HepG2 (cell line): ENCODE measurements around the gene FKBP9. TPM values are rescaled to one million over a fixed set of nuclear protein-coding genes. Genes with fewer than 3 reads are reported as not detected.

Source experiments
- BORCS8-MEF2B ChIP-seq: sonication (generic); formaldehyde crosslinking; IDR thresholded peaks from 2 replicates; pipeline ENCODE4 v1.8.0; 2022; ENCODE audit warnings: mild to moderate bottlenecking, missing genetic modification reagents
- GABPB1 ChIP-seq: IDR thresholded peaks from 2 replicates; pipeline ENCODE4 v1.6.1; 2016; ENCODE audit warnings: mild to moderate bottlenecking, missing genetic modification reagents, moderate library complexity, missing compliant biosample characterization
- HES4 ChIP-seq: sonication (generic); formaldehyde crosslinking; IDR thresholded peaks from 2 replicates; pipeline ENCODE4 v1.9.0; 2021; ENCODE audit warnings: mild to moderate bottlenecking, missing genetic modification reagents, borderline replicate concordance
- IKZF4 ChIP-seq: sonication (generic); formaldehyde crosslinking; IDR thresholded peaks from 2 replicates; pipeline ENCODE4 v1.5.1; 2020; ENCODE audit warnings: borderline replicate concordance, mild to moderate bottlenecking, low read depth, missing genetic modification reagents; ENCODE audit errors: not compliant biosample characterization
- KLF12 ChIP-seq: sonication (generic); formaldehyde crosslinking; IDR thresholded peaks from 2 replicates; pipeline ENCODE4 v1.4.0; 2020; ENCODE audit warnings: missing genetic modification reagents, borderline replicate concordance
- KLF6 ChIP-seq: IDR thresholded peaks from 2 replicates; pipeline ENCODE4 v1.8.0; 2016; ENCODE audit warnings: missing biosample characterization, missing genetic modification reagents
- MAZ ChIP-seq, 2 experiments: sonication (generic) in 1 of 2; formaldehyde crosslinking in 1 of 2; IDR thresholded peaks; 2 replicates each; pipeline versions ENCODE4 v1.5.0 to v1.6.1; 2012 to 2020; ENCODE audit warnings: low read depth in 2 of 2, mild to moderate bottlenecking in 2 of 2, borderline replicate concordance in 1 of 2, improper control_type of control experiment in 1 of 2, low read length in 1 of 2, missing genetic modification reagents in 1 of 2, moderate library complexity in 1 of 2
- MTF2 ChIP-seq: sonication (generic); formaldehyde crosslinking; IDR thresholded peaks from 2 replicates; pipeline ENCODE4 v1.5.0; 2020; ENCODE audit warnings: missing genetic modification reagents, borderline replicate concordance
- NFKB2 ChIP-seq: sonication (generic); formaldehyde crosslinking; IDR thresholded peaks from 2 replicates; pipeline ENCODE4 v1.4.0; 2020; ENCODE audit warnings: missing genetic modification reagents, borderline replicate concordance
- POLR2A ChIP-seq, 2 experiments: IDR thresholded peaks; 2 replicates each; pipeline ENCODE4 v1.6.1; 2011; ENCODE audit warnings: low read depth in 2 of 2, low read length in 2 of 2, mild to moderate bottlenecking in 1 of 2, moderate library complexity in 1 of 2; ENCODE audit not compliant: insufficient read depth in 1 of 2
- RARG ChIP-seq: sonication (generic); formaldehyde crosslinking; IDR thresholded peaks from 2 replicates; pipeline ENCODE4 v1.4.0; 2020; ENCODE audit warnings: low read depth, mild to moderate bottlenecking, missing genetic modification reagents
- SAP130 ChIP-seq: IDR thresholded peaks from 2 replicates; pipeline ENCODE4 v1.6.1; 2016; ENCODE audit warnings: low read depth
- SP5 ChIP-seq: IDR thresholded peaks from 2 replicates; pipeline ENCODE4 v1.6.1; 2016; ENCODE audit warnings: low read depth, borderline replicate concordance
- SRY ChIP-seq: sonication (generic); formaldehyde crosslinking; IDR thresholded peaks from 2 replicates; pipeline ENCODE4 v1.8.0; 2022; ENCODE audit warnings: mild to moderate bottlenecking, missing genetic modification reagents
- STAG1 ChIP-seq: sonication (generic); formaldehyde crosslinking; IDR thresholded peaks from 2 replicates; pipeline ENCODE4 v1.4.0; 2020; ENCODE audit warnings: missing genetic modification reagents
- TAF1 ChIP-seq: sonication (generic); formaldehyde crosslinking; IDR thresholded peaks from 2 replicates; pipeline ENCODE4 v1.4.0; 2020; ENCODE audit warnings: missing genetic modification reagents
- TMF1 ChIP-seq: sonication (generic); formaldehyde crosslinking; IDR thresholded peaks from 2 replicates; pipeline ENCODE4 v1.8.1; 2022; ENCODE audit warnings: low read depth, missing genetic modification reagents
- YEATS4 ChIP-seq: sonication (generic); formaldehyde crosslinking; IDR thresholded peaks from 2 replicates; pipeline ENCODE4 v1.4.0; 2020; ENCODE audit warnings: missing genetic modification reagents, borderline replicate concordance
- YY1 ChIP-seq: IDR thresholded peaks from 2 replicates; pipeline ENCODE4 v1.6.1; 2011; ENCODE audit warnings: low read length, low read depth, moderate library complexity, mild to moderate bottlenecking; ENCODE audit not compliant: insufficient read depth, insufficient replicate concordance
- ZBTB38 ChIP-seq: sonication (generic); formaldehyde crosslinking; IDR thresholded peaks from 2 replicates; pipeline ENCODE4 v1.5.1; 2020; ENCODE audit warnings: mild to moderate bottlenecking, missing genetic modification reagents
- ZC3H13 ChIP-seq: sonication (generic); formaldehyde crosslinking; IDR thresholded peaks from 2 replicates; pipeline ENCODE4 v1.8.1; 2023; ENCODE audit warnings: mild to moderate bottlenecking, missing genetic modification reagents, moderate library complexity
- ZFX ChIP-seq: sonication (generic); formaldehyde crosslinking; IDR thresholded peaks from 2 replicates; pipeline ENCODE4 v1.4.0; 2020; ENCODE audit warnings: mild to moderate bottlenecking, low read depth, missing genetic modification reagents, moderate library complexity
- ZIK1 ChIP-seq: sonication (generic); formaldehyde crosslinking; IDR thresholded peaks from 2 replicates; pipeline ENCODE4 v1.5.0; 2020; ENCODE audit warnings: mild to moderate bottlenecking, low read depth, missing genetic modification reagents, borderline replicate concordance
- ZNF264 ChIP-seq: sonication (generic); formaldehyde crosslinking; IDR thresholded peaks from 2 replicates; pipeline ENCODE4 v1.4.0; 2020; ENCODE audit warnings: missing genetic modification reagents
- ZNF30 ChIP-seq: sonication (generic); formaldehyde crosslinking; IDR thresholded peaks from 2 replicates; pipeline ENCODE4 v1.5.0; 2020; ENCODE audit warnings: mild to moderate bottlenecking, missing genetic modification reagents
- ZNF546 ChIP-seq: sonication (generic); formaldehyde crosslinking; conservative IDR thresholded peaks from 2 replicates; pipeline ENCODE4 v1.8.1; 2023; ENCODE audit warnings: mild to moderate bottlenecking, missing genetic modification reagents
- ZNF558 ChIP-seq: sonication (generic); formaldehyde crosslinking; IDR thresholded peaks from 2 replicates; pipeline ENCODE4 v1.9.0; 2022; ENCODE audit warnings: mild to moderate bottlenecking, missing genetic modification reagents, borderline replicate concordance
- ZNF672 ChIP-seq: sonication (generic); formaldehyde crosslinking; IDR thresholded peaks from 2 replicates; pipeline ENCODE4 v1.8.1; 2022; ENCODE audit warnings: missing genetic modification reagents
- ZSCAN21 ChIP-seq: sonication (generic); formaldehyde crosslinking; IDR thresholded peaks from 2 replicates; pipeline ENCODE4 v1.8.0; 2022; ENCODE audit warnings: mild to moderate bottlenecking, missing genetic modification reagents, moderate library complexity, borderline replicate concordance
- polyA plus RNA-seq, 8 experiments: library from polyadenylated mRNA; depleted of rRNA in 3 of 8; stranded (reverse) in 7 of 8; unstranded in 1 of 8; fragments of >200 nt; fragmentation: Illumina TruSeq in 4 of 8; extraction: Trizol in 4 of 8; gene quantifications; 2 replicates each; pipeline versions ENCODE4 v1.2.1 to v1.2.3, GENCODE V29; 2011 to 2016; ENCODE audit warnings: low read depth in 4 of 8, missing spikeins in 1 of 8, mixed read lengths in 1 of 8; ENCODE audit not compliant: insufficient read depth in 1 of 8
- total RNA-seq, 5 experiments: library from RNA; depleted of rRNA; stranded (reverse); fragments of >200 nt; fragmentation: Illumina TruSeq; extraction: Trizol; gene quantifications; 2 replicates each; pipeline ENCODE4 v1.2.3, GENCODE V29; 2016; ENCODE audit warnings: low read depth in 1 of 5
- TF ChIP-seq, protein P1 (sequence below): sonication (generic); formaldehyde crosslinking; IDR thresholded peaks from 2 replicates; pipeline ENCODE4 v1.5.1; 2020; ENCODE audit warnings: missing genetic modification reagents, mild to moderate bottlenecking, borderline replicate concordance

FKBP9 gene
- total and polyA plus RNA-seq, 2 of the 13 experiments (the other 11 are each of a cell fraction or from before 2014, with no cell fraction given): 34.0 to 41.5 TPM

DNA sequence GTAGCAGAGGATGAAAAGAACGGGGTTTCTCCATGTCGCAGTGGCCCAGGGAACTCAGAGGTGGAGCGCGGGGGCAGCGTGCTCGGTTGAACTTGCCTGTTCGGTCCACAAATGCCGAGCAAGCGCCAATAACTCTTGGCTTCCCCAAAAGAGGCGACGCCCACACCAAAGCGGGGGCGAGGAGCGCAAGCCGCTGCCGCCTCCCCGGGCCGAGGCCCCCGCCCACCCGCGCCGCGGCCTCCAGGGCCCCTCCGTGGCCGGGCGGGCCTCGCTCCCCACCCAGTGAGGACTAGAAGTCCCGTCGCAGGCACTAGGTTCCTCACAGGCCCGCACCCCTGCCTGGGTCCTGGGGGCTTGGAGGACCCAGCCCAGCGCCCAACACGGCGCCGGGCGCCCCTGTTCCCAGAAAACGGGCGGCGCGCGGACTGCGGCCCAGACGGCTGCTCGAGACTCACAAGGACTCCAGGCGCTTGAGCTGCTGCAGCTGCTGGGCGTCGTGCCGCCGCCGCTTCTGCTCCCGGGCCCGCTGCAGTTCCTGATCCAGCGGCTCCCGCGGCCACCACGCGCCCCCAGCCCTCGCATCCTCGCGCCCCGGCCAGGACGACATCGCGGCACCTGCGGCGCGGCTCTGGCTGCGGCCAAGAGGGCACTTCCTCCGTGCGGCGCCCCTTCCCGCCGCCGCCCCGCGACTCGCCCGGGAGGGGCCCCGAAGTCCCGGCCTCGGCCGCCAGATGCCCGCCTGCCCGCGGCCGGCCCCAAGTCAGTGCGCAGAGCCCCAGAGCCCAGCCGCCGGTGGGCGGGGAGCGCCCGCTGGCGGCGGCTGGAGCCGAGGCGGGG lies 14.6 kb upstream of the FKBP9 start (continued):
- 0 out of 2 replicates have a peak, but pooled peaks have one; percentile 40 for TF ChIP-seq HES4 (CRISPR knock-in tag)
- 0 out of 2 replicates have a peak, but pooled peaks have one; percentile 56 for TF ChIP-seq KLF6 (CRISPR knock-in tag)
- no peak for TF ChIP-seq MTF2 (CRISPR knock-in tag)
- peak; percentile 58; the same call in 1 of the 2 replicates for TF ChIP-seq GABPB1 (CRISPR knock-in tag)
- TF ChIP-seq SAP130 (CRISPR knock-in tag): peak; percentile 54
- peak; percentile 77; the same call in 1 of the 2 replicates for TF ChIP-seq TMF1
- peak; percentile 56; the same call in 1 of the 2 replicates for TF ChIP-seq YEATS4
- peak; percentile 65; the same call in 1 of the 2 replicates for TF ChIP-seq ZNF546 (CRISPR knock-in tag)
- peak; percentile 27 for TF ChIP-seq KLF12 (CRISPR knock-in tag)
- peak; percentile 83; the same call in 1 of the 2 replicates for TF ChIP-seq ZNF558 (CRISPR knock-in tag)
- TF ChIP-seq SRY: peak; percentile 84; the same call in 1 of the 2 replicates
- TF ChIP-seq, protein P1, sequence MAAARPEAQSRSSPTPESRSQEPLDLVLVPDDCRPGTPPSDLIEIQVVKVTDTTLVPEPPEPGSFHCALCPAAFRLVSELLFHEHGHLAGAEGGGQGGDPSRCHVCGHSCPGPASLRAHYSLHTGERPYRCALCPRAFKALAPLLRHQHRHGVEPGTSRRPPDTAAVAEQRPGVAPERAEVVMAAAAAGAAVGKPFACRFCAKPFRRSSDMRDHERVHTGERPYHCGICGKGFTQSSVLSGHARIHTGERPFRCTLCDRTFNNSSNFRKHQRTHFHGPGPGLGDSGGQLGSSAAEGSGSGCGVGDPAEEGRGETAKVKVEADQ (CRISPR knock-in tag): peak; percentile 47; the same call in 1 of the 2 replicates
- peak; percentile 68; the same call in 1 of the 2 replicates for TF ChIP-seq ZSCAN21 (CRISPR knock-in tag)
- 0 out of 2 replicates have a peak, but pooled peaks have one; percentile 19 for TF ChIP-seq ZIK1 (CRISPR knock-in tag)
- no peak for TF ChIP-seq ZBTB38 (CRISPR knock-in tag)
- peak in 1 of 2 experiments; percentile 49; a peak in 2 of 4 replicates for TF ChIP-seq POLR2A (IDR thresholded peaks at IDR 0.05; ENCODE audit: insufficient read depth in 1 of 2, low read depth in 2 of 2, low read length in 2 of 2)
- 0 out of 2 replicates have a peak, but pooled peaks have one; percentile 60 for TF ChIP-seq RARG (CRISPR knock-in tag)
- TF ChIP-seq ZNF30: no peak
- no peak for TF ChIP-seq ZNF264
- TF ChIP-seq IKZF4 (CRISPR knock-in tag): no peak
- 0 out of 2 replicates have a peak, but pooled peaks have one; percentile 6 for TF ChIP-seq ZC3H13 (CRISPR knock-in tag)
- peak; percentile 15; the same call in 1 of the 2 replicates for TF ChIP-seq NFKB2 (CRISPR knock-in tag)
- peak; percentile 90 for TF ChIP-seq ZFX
- TF ChIP-seq STAG1: peak; percentile 62
- TF ChIP-seq ZNF672: no peak
- TF ChIP-seq BORCS8-MEF2B: peak; percentile 42; the same call in 1 of the 2 replicates
- TF ChIP-seq YY1: peak; percentile 73
- 0 out of 2 replicates have a peak, but pooled peaks have one; percentile 19 for TF ChIP-seq SP5
- TF ChIP-seq MAZ (IDR thresholded peaks at IDR 0.05; ENCODE audit: borderline replicate concordance, low read depth, low read length): peak; percentile 82
- peak; percentile 66; the same call in 1 of the 2 replicates for TF ChIP-seq MAZ (CRISPR knock-in tag; IDR thresholded peaks at IDR 0.05; ENCODE audit: low read depth)
- TF ChIP-seq TAF1 (CRISPR knock-in tag): peak; percentile 57; the same call in 1 of the 2 replicates
